Measurements from ENCODE around the gene FAM241B. TPM values are rescaled to one million over a fixed set of nuclear protein-coding genes. Genes with fewer than 3 reads are reported as not detected.

FAM241B gene
- total RNA-seq, 1 donor from 2014 or later = 1.00 TPM

DNA sequence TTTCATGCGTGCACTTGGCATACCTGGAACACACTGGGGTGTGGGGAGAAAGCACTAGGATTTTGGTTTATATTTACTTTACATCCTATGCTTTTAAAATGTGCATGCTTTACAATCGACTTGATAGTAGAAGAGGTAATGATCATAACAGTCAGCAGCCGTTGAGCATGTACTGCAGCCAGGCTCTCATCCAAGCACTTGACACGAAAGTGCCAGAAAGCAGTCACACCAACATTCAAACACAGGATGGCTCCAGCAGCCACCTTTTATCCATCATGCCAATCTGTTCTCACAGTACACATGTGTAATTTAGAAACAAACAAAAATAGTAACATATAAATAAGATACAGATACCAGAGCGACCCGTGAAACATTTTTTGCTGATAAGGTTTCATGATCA lies 1.2 kb upstream of the FAM241B start:
- CTCF ChIA-PET = interaction anchor here (1.3 to 3.4 kb wide), 3 partner anchors 8 to 27 kb away, joined by 3 to 10 read pairs (median 4); no protein-coding TSS in a partner anchor
- no peak overlapping the region for H3K4me3 Mint-ChIP-seq
- ATAC-seq (ENCODE audit: low read depth) = no peak

DNA sequence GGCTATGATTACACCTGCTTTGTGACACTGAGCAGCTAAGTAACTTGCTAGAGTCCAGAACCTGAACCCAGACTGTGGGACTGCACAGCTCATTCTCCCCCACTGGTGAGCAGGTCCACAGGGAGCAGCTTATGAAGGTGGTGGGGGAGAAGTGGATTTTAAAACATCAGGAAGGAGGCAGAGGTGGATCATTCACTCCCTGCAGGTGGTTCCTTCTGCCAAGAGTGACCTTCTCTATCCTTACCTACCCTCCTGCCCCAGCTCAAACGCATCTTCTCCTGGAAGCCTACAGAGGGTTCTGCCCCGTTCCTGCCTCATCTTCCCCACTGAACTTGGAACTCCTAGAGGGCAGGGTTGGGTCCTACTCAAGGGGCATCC lies 539 bp upstream of the FAM241B start:
- H3K4me3 Mint-ChIP-seq = no peak overlapping the region
- no peak for ATAC-seq (ENCODE audit: low read depth)
- no peaks in the 10 kb centered on the region for H3K36me3 Mint-ChIP-seq (ENCODE audit: low read depth)
- intact Hi-C loops (cut with micrococcal nuclease) = no loop called here
- ChIA-PET CTCF (interaction anchor here (1.3 to 3.4 kb wide), 3 partner anchors 8 to 28 kb away, joined by 3 to 10 read pairs (median 4); no protein-coding TSS in a partner anchor), POLR2A (no interaction called here)
- TF ChIP-seq, protein P1, sequence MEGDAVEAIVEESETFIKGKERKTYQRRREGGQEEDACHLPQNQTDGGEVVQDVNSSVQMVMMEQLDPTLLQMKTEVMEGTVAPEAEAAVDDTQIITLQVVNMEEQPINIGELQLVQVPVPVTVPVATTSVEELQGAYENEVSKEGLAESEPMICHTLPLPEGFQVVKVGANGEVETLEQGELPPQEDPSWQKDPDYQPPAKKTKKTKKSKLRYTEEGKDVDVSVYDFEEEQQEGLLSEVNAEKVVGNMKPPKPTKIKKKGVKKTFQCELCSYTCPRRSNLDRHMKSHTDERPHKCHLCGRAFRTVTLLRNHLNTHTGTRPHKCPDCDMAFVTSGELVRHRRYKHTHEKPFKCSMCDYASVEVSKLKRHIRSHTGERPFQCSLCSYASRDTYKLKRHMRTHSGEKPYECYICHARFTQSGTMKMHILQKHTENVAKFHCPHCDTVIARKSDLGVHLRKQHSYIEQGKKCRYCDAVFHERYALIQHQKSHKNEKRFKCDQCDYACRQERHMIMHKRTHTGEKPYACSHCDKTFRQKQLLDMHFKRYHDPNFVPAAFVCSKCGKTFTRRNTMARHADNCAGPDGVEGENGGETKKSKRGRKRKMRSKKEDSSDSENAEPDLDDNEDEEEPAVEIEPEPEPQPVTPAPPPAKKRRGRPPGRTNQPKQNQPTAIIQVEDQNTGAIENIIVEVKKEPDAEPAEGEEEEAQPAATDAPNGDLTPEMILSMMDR (IDR thresholded peaks at IDR 0.05) = no peak
- no peak for DNase-seq
- peaks cover 3% of the 10 kb centered on the region for H3K9me3 Mint-ChIP-seq
- peaks cover under 1% of the 10 kb centered on the region for H3K4me1 Mint-ChIP-seq
- H3K27me3 Mint-ChIP-seq = peaks cover 24% of the 10 kb centered on the region
- H3K27ac Mint-ChIP-seq = no peak overlapping the region

More for the DNA sequence above, 1.2 kb upstream of the FAM241B start:
- no peaks in the 10 kb centered on the region for H3K36me3 Mint-ChIP-seq (ENCODE audit: low read depth)
- peaks cover 23% of the 10 kb centered on the region for H3K27me3 Mint-ChIP-seq
- intact Hi-C loops (cut with micrococcal nuclease) = no loop called here
- H3K4me1 Mint-ChIP-seq = peaks cover 4% of the 10 kb centered on the region
- DNase-seq = no peak
- H3K9me3 Mint-ChIP-seq = peaks cover 4% of the 10 kb centered on the region
- POLR2A ChIA-PET = no interaction called here
- TF ChIP-seq, protein P1 (IDR thresholded peaks at IDR 0.05) = no peak
- no peak overlapping the region for H3K27ac Mint-ChIP-seq

DNA sequence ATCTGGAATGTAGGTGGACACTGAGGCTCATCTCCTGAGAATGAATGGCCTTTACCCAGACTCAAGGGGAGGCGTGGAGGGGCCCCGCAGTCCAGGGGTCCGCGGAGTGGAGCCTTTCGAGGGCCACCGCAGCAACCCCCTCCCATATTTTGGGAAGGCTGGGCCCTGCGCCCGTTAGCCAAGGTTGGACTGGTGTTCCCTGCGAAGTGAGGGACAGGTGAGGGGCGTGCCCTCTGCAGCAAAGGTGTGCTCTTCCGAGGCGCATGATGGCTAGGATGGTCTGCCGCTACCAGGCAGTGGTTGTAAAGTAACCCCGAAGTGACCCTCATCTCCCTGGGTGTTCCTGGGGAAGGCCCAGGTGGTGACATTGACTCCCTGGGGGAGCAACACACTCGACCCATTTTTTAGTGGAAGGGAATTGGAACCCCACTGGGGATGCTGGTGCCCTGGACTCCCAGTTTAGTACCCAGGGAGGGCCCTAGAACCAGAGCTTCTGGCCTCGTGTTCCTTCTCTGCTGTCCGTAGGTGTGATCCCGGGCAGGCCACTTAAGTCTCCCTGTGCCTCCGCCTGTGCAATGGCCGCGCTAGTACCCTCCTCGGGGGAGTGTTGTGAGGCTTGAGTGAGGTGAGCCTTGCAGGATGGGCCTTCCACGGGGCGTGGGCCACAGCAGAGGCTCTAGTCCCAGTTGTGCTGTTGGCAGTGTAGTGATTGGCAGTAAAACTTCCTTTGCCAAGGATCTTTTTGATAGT lies 779 bp downstream of the FAM241B start:
- Mint-ChIP-seq H3K27ac (no peak overlapping the region), H3K36me3 (ENCODE audit: low read depth) (no peaks in the 10 kb centered on the region), H3K9me3 (no peaks in the 10 kb centered on the region), H3K4me1 (no peaks in the 10 kb centered on the region), H3K27me3 (peaks cover 24% of the 10 kb centered on the region), H3K4me3 (no peak overlapping the region)
- ChIA-PET POLR2A (no interaction called here), CTCF (interaction anchor here (1.6 kb wide), 1 partner anchor 115 kb away, joined by 5 read pairs; no protein-coding TSS in a partner anchor)
- DNase-seq = no peak
- TF ChIP-seq, protein P1 (IDR thresholded peaks at IDR 0.05) = no peak
- ATAC-seq (ENCODE audit: low read depth) = no peak
- intact Hi-C loops (cut with micrococcal nuclease) = loop anchor here (5.0 to 10.0 kb wide), 2 partner anchors 59 to 514 kb away; partner anchors contain the start of genes NEUROG3 and TYSND1

DNA sequence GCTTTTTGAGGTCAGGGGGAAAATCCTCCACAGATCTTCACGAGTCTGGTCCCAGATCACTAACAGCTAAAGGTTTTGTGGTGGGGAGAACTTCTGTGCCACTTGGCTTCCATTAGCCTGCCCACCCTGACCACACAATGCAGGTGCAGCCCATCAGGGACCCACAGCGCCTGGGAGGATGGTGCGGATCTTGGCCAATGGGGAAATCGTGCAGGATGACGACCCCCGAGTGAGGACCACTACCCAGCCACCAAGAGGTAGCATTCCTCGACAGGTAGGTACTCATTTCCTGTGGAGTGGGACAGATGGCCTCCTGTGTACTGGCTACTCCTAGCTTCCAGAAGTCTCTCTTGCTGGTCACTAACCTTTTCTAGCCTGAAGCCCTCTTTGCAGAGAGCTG lies 1.5 kb downstream of the FAM241B start:
- no peaks in the 10 kb centered on the region for H3K4me1 Mint-ChIP-seq
- H3K36me3 Mint-ChIP-seq (ENCODE audit: low read depth) = no peaks in the 10 kb centered on the region
- intact Hi-C loops (cut with micrococcal nuclease) = loop anchor here (5.0 to 10.0 kb wide), 2 partner anchors 59 to 513 kb away; partner anchors contain the start of genes NEUROG3 and TYSND1
- TF ChIP-seq, protein P1 (IDR thresholded peaks at IDR 0.05) = no peak
- H3K4me3 Mint-ChIP-seq = no peak overlapping the region
- DNase-seq = no peak
- ATAC-seq (ENCODE audit: low read depth) = no peak
- ChIA-PET CTCF (interaction anchor here (1.6 kb wide), 1 partner anchor 116 kb away, joined by 5 read pairs; no protein-coding TSS in a partner anchor), POLR2A (no interaction called here)
- peaks cover 24% of the 10 kb centered on the region for H3K27me3 Mint-ChIP-seq
- no peak overlapping the region for H3K27ac Mint-ChIP-seq
- H3K9me3 Mint-ChIP-seq = no peaks in the 10 kb centered on the region

DNA sequence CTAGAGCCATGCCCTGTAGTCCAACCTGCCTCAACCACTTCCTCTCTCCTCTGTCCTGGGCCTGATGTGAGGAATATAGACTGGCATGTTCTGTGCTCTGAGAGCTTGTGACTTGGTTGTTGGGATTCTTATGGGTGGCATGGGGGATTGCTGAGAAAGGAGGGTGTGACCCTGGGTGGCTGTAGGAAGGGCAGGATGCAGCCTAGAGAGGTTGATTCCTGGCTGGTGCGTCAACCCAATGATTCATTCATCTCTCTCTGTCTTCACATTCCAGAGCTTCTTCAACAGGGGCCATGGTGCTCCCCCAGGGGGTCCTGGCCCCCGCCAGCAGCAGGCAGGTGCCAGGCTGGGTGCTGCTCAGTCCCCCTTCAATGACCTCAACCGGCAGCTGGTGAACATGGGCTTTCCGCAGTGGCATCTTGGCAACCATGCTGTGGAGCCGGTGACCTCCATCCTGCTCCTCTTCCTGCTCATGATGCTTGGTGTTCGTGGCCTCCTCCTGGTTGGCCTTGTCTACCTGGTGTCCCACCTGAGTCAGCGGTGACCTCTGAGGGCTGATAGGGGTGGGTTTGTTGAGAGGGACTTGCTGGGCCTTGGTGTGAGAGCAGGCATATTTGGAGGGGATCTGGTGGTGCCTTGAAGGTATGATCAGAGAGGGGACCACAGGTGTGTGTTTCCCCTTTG lies 2.6 kb downstream of the FAM241B start:
- no peak for ATAC-seq (ENCODE audit: low read depth)
- H3K27ac Mint-ChIP-seq = no peak overlapping the region

More for the DNA sequence above, 2.6 kb downstream of the FAM241B start:
- POLR2A ChIA-PET = no interaction called here
- H3K27me3 Mint-ChIP-seq = peaks cover 18% of the 10 kb centered on the region
- TF ChIP-seq, protein P1 (IDR thresholded peaks at IDR 0.05) = no peak
- H3K36me3 Mint-ChIP-seq (ENCODE audit: low read depth) = no peaks in the 10 kb centered on the region
- intact Hi-C loops (cut with micrococcal nuclease) = loop anchor here (5.0 to 10.0 kb wide), 2 partner anchors 60 to 512 kb away; partner anchors contain the start of genes NEUROG3 and TYSND1
- H3K4me3 Mint-ChIP-seq = no peak overlapping the region
- no peak for DNase-seq
- CTCF ChIA-PET = interaction anchor here (1.6 kb wide), 1 partner anchor 117 kb away, joined by 5 read pairs; no protein-coding TSS in a partner anchor
- no peaks in the 10 kb centered on the region for H3K4me1 Mint-ChIP-seq
- H3K9me3 Mint-ChIP-seq = no peaks in the 10 kb centered on the region

All from activated B cell treated with CpG ODN at 0.5 μM for 24 hours (primary cell).